Heart right ventricle (tissue), 16 donors: Measurements from ENCODE around the gene NOL9. TPM values are rescaled to one million over a fixed set of nuclear protein-coding genes. Genes with fewer than 3 reads are reported as not detected.

ENCODE experiments used
- ATAC-seq, 8 donors: fragments of 200-7000 bp; cut with Tn5 transposase; one replicate each; pipeline ENCODE4 v1.9.1; 2020; ENCODE audit warnings: mild to moderate bottlenecking in 8 of 8, moderate library complexity in 8 of 8, moderate number of reproducible peaks in 1 of 8
- DNase-seq, 2 donors: peaks; one replicate each; pipeline ENCODE4 v3.0.0-alpha.2; 2020
- H3K27ac ChIP-seq, 10 donors: fragments of 200-600 bp; sonication (generic) in 2 of 10; one replicate each; pipeline versions ENCODE4 v1.5.0 to v1.8.0; 2020 to 2022; ENCODE audit warnings: mild to moderate bottlenecking in 3 of 10
- H3K27me3 ChIP-seq, 7 donors: fragments of 200-600 bp; one replicate each; pipeline ENCODE4 v1.8.0; 2021 to 2022; ENCODE audit warnings: mild to moderate bottlenecking in 2 of 7
- H3K36me3 ChIP-seq, 9 donors: fragments of 200-600 bp; sonication (generic) in 1 of 9; one replicate each; pipeline versions ENCODE4 v1.5.0 to v1.8.0; 2020 to 2022; ENCODE audit warnings: mild to moderate bottlenecking in 2 of 9
- H3K4me1 ChIP-seq, 9 donors: fragments of 200-600 bp; sonication (generic) in 1 of 9; one replicate each; pipeline versions ENCODE4 v1.5.0 to v1.8.0; 2020 to 2022; ENCODE audit warnings: mild to moderate bottlenecking in 4 of 9
- H3K4me3 ChIP-seq, 10 donors: fragments of 200-600 bp; sonication (generic) in 2 of 10; one replicate each; pipeline versions ENCODE4 v1.5.0 to v1.8.0; 2020 to 2022; ENCODE audit warnings: mild to moderate bottlenecking in 7 of 10, moderate library complexity in 2 of 10
- H3K9me3 ChIP-seq, 11 donors: fragments of 200-600 bp in 10 of 11; sonication (generic) in 2 of 11; one replicate each; pipeline versions ENCODE4 v1.5.0 to v1.8.0; 2013 to 2022; ENCODE audit warnings: mild to moderate bottlenecking in 2 of 11, control low read depth in 1 of 11, moderate library complexity in 1 of 11
- CTCF ChIP-seq, 9 donors: fragments of 200-600 bp; sonication (generic) in 2 of 9; IDR thresholded peaks; one replicate each; pipeline versions ENCODE4 v1.5.0 to v1.8.0; 2021 to 2022; ENCODE audit warnings: antibody characterized with exemption in 9 of 9, mild to moderate bottlenecking in 5 of 9, moderate library complexity in 1 of 9
- WGBS, 2 donors: extraction: QIAGEN DNeasy Blood & Tissue Kit; methylation state at CpG; one replicate each; pipeline ENCODE4 v1.1.7; 2013; ENCODE audit warnings: inconsistent platforms in 1 of 2; 5-methylcytosine and 5-hydroxymethylcytosine counted together
- intact Hi-C, 10 donors: fragments of 100-400 bp; cut with DNase I; formaldehyde crosslinking; loops; one replicate each; pipeline versions ENCODE4 v1.11.1 to v1.14.2; 2022
- polyA plus RNA-seq, 2 donors: library from polyadenylated mRNA; stranded (reverse); fragments of 200-250 nt; gene quantifications; one replicate each; pipeline ENCODE4 v1.2.3, GENCODE V29; 2013
- total RNA-seq, 10 donors: library from RNA; stranded (reverse); fragmentation: NEBNext Ultra II Directional in 3 of 10; extraction: Animal tissue kit (Norgen Biotek cat#: 25700) in 3 of 10; gene quantifications; one replicate each; pipeline versions ENCODE4 v1.2.1 to v1.2.4, GENCODE V29; 2021 to 2023
- donor health status: Arrhythmogenic right ventricular cardiomyopathy.
- donor health status: ischemic (EF 13 %, LVEDD 7.1; RV severe dilation, severe dysfunction).
- donor health status: healthy with polysubstance abuse.
- donor health status: DM: no; HTN: yes; CAD: no.
- donor health status: DM: no; HTN: no; CAD: no.
- donor health status: ischemic (EF 25% LVEDD 6.9; RV normal size, moderate dysfunction).
- donor health status: ischemic (EF 25% LVEDD 5.7; RV mildly dilated, moderate dysfunction).
- donor health status: healthy.
- donor health status: DM: yes; HTN: yes; CAD: no.
- donor health status: Ischemic cardiomyopathy.
- donor health status: ischemic (EF 35%, LVEDD 5.7; RV mildly dilated, moderate dysfunction).
- donor health status: nonischemic (EF 11% LVEDD 7.7; RV severe dilation, severe dysfunction).
- donor health status: DM: yes; HTN: yes; CAD: no.
- donor health status: PGD.
- donor health status: ischemic (EF 29% LVEDD 5.4; RV normal size, mild dysfunction).
- donor health status: nonischemic (EF 23%, LVEDD 6.1; RV moderate dilation, normal function).

Gene NOL9
- total and polyA plus RNA-seq, 12 donors: 3.0 to 19.3 (median 15.1) TPM

- ATAC-seq (no peak), DNase-seq (no peak)
- Histone ChIP-seq H3K4me1 (peaks cover 4 to 34% (median 22%) of the 10 kb centered on the region in 9 donors), H3K9me3 (no peaks in the 10 kb centered on the region), H3K27me3 (peaks cover 0 to 34% (median 5%) of the 10 kb centered on the region in 7 donors), H3K27ac (no peak overlapping the region), H3K4me3 (no peak overlapping the region), H3K36me3 (peaks cover 0 to 11% (median 0%) of the 10 kb centered on the region in 9 donors)
- no peak for TF ChIP-seq CTCF (IDR thresholded peaks at IDR 0.05)
- WGBS, 2 donors: 84 to 87% methylated on average over 14 of the region's 14 CpGs
- intact Hi-C loops: loop anchor here in 3 of 10 donors (10.0 kb wide), 3 partner anchors 52 to 162 kb away; no protein-coding TSS in a partner anchor
Measured at GRCh38 chr1:6483017-6483760, 71.1 kb downstream of the NOL9 start.

GRCh38 chr1:6481820-6482219, 72.5 kb downstream of the NOL9 start:
- intact Hi-C loops: loop anchor here in 3 of 10 donors (10.0 kb wide), 3 partner anchors 53 to 163 kb away; no protein-coding TSS in a partner anchor
- ATAC-seq (no peak), DNase-seq (no peak)
- no peak for TF ChIP-seq CTCF (IDR thresholded peaks at IDR 0.05)
- H3K4me1 ChIP-seq: peaks cover 4 to 29% (median 19%) of the 10 kb centered on the region in 9 donors
- peaks cover 0 to 21% (median 0%) of the 10 kb centered on the region in 9 donors for H3K36me3 ChIP-seq
- H3K4me3 ChIP-seq: no peak overlapping the region
- H3K9me3 ChIP-seq: no peaks in the 10 kb centered on the region
- H3K27me3 ChIP-seq: peaks cover 0 to 34% (median 5%) of the 10 kb centered on the region in 7 donors
- H3K27ac ChIP-seq: no peak overlapping the region
- 81 to 84% methylated on average over 4 to 5 of the region's 5 CpGs for WGBS, 2 donors

GRCh38 chr1:6477039-6477820, 77.1 kb downstream of the NOL9 start:
- no peaks in the 10 kb centered on the region for H3K9me3 ChIP-seq
- peaks cover 0 to 57% (median 15%) of the 10 kb centered on the region in 9 donors for H3K36me3 ChIP-seq
- ATAC-seq (no peak), DNase-seq (no peak)
- 88% methylated on average over 24 of the region's 24 CpGs for WGBS, 2 donors
- intact Hi-C loops: no loop called here
- no peaks in the 10 kb centered on the region for H3K27me3 ChIP-seq
- H3K27ac ChIP-seq: no peak overlapping the region
- peaks cover 0 to 3% (median 0%) of the 10 kb centered on the region in 9 donors for H3K4me1 ChIP-seq
- no peak for TF ChIP-seq CTCF (IDR thresholded peaks at IDR 0.05)
- no peak overlapping the region for H3K4me3 ChIP-seq

- TF ChIP-seq CTCF (IDR thresholded peaks at IDR 0.05): no peak
- WGBS, 2 donors: 93% methylated on average over 5 of the region's 5 CpGs
Measured at GRCh38 chr1:6476483-6476882, 77.8 kb downstream of the NOL9 start.

More at GRCh38 chr1:6476483-6476882, 77.8 kb downstream of the NOL9 start:
- intact Hi-C loops: no loop called here
- ATAC-seq (no peak), DNase-seq (no peak)
- Histone ChIP-seq H3K9me3 (no peaks in the 10 kb centered on the region), H3K36me3 (peaks cover 0 to 62% (median 15%) of the 10 kb centered on the region in 9 donors), H3K27me3 (no peaks in the 10 kb centered on the region), H3K4me1 (peaks cover 0 to 3% (median 0%) of the 10 kb centered on the region in 9 donors), H3K27ac (no peak overlapping the region), H3K4me3 (no peak overlapping the region)
